ENCODE measurements around the gene PAIP2. TPM values are rescaled to one million over a fixed set of nuclear protein-coding genes. Genes with fewer than 3 reads are reported as not detected.

The PAIP2 gene
- total and polyA plus RNA-seq, 4 donors = 55.6 to 83.1 (median 70.6) TPM

DNA sequence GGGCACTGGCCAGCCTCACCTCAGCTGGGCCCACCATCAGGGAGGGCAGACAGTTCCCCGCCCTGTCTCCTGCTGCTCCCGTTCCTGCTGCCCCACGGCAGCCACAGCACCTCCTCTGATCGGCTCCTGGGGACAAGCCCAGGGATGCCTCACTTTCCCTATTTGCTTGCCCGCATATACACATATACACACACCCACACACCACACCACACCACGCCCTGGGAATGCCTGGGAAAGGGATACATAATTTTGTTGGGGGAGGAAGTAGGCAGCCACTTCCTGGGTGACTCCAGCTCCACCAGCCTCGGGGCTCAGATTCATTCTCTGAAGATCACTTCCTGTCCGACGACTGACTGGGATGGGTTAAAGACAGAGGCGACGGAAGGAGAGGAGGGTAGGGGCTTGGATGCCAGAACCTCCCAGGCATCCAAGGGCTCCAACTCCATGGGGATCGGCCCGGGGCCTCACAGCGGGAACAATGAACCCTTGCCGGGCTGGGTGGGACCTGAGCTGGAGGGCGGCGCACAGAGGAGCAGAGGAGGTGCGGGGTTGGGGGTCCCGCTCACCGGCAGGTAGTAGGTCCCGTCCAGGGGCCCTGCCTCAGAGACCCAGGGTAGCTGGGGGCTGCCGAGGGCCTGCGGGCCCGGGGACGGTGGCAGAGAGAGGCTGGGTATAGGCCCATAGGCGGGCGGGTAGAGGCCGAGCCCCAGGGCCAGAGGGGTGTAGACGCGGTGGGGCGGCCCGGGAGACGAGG, 50.1 kb downstream of the PAIP2 start:
- no peak for DNase-seq
- H3K4me1 ChIP-seq (ENCODE audit: control insufficient read depth in 5 of 5, insufficient read depth in 5 of 5, low read length in 5 of 5) = peaks cover 0 to 31% (median 7%) of the 10 kb centered on the region in 5 donors
- H3K4me3 ChIP-seq = no peak overlapping the region
- no peak overlapping the region for H3K9ac ChIP-seq (ENCODE audit: insufficient read depth in 1 of 2, low read length in 2 of 2)
- TF ChIP-seq, protein P1, sequence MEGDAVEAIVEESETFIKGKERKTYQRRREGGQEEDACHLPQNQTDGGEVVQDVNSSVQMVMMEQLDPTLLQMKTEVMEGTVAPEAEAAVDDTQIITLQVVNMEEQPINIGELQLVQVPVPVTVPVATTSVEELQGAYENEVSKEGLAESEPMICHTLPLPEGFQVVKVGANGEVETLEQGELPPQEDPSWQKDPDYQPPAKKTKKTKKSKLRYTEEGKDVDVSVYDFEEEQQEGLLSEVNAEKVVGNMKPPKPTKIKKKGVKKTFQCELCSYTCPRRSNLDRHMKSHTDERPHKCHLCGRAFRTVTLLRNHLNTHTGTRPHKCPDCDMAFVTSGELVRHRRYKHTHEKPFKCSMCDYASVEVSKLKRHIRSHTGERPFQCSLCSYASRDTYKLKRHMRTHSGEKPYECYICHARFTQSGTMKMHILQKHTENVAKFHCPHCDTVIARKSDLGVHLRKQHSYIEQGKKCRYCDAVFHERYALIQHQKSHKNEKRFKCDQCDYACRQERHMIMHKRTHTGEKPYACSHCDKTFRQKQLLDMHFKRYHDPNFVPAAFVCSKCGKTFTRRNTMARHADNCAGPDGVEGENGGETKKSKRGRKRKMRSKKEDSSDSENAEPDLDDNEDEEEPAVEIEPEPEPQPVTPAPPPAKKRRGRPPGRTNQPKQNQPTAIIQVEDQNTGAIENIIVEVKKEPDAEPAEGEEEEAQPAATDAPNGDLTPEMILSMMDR (IDR thresholded peaks at IDR 0.05; ENCODE audit: control extremely low read depth, extremely low read depth) = no peak
- peaks cover 0 to 27% (median 17%) of the 10 kb centered on the region in 3 donors for H3K27me3 ChIP-seq (ENCODE audit: control insufficient read depth in 3 of 3, insufficient read depth in 3 of 3, low read length in 2 of 3)
- peak overlapping the region in 1 of 2 donors; percentile 57 for H3K27ac ChIP-seq (ENCODE audit: low read depth in 1 of 2, low read length in 1 of 2)
- 35 to 54% methylated on average over 33 of the region's 33 CpGs for WGBS, 2 donors
- ATAC-seq (ENCODE audit: insufficient read depth, low FRiP score) = no peak
- H3K36me3 ChIP-seq (ENCODE audit: control insufficient read depth in 4 of 4, insufficient read depth in 4 of 4, low read length in 4 of 4) = no peaks in the 10 kb centered on the region
- H3K9me3 ChIP-seq (ENCODE audit: control insufficient read depth in 4 of 4, insufficient read depth in 3 of 4, low read length in 3 of 4) = peaks cover 0 to 2% (median 0%) of the 10 kb centered on the region in 4 donors

DNA sequence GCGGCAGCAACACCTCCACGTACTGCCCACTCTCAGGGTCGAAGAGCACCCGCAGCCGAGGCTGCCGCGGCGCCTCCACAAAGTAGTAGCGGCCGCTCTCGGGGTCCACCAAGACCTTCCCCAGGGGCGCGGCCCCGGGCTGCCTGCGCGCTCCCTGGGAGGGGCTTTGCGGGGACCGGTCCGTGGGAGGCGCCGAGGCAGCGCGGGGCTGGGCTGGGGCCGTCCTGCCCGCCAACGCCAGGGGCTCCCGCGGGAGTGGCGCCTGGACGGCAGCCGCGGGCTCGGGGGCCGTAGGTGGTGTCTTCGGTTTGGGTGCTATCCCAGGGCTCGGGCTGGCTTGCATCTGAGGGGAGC, 50.6 kb downstream of the PAIP2 start:
- ATAC-seq (ENCODE audit: insufficient read depth, low FRiP score) (no peak), DNase-seq (no peak)
- no peaks in the 10 kb centered on the region for H3K36me3 ChIP-seq (ENCODE audit: control insufficient read depth in 4 of 4, insufficient read depth in 4 of 4, low read length in 4 of 4)
- peaks cover 0 to 2% (median 0%) of the 10 kb centered on the region in 4 donors for H3K9me3 ChIP-seq (ENCODE audit: control insufficient read depth in 4 of 4, insufficient read depth in 3 of 4, low read length in 3 of 4)
- WGBS, 2 donors = 12 to 16% methylated on average over 33 to 36 of the region's 36 CpGs
- peaks cover 0 to 31% (median 7%) of the 10 kb centered on the region in 5 donors for H3K4me1 ChIP-seq (ENCODE audit: control insufficient read depth in 5 of 5, insufficient read depth in 5 of 5, low read length in 5 of 5)
- H3K9ac ChIP-seq (ENCODE audit: insufficient read depth in 1 of 2, low read length in 2 of 2) = no peak overlapping the region
- peak overlapping the region in 1 of 2 donors; percentile 57 for H3K27ac ChIP-seq (ENCODE audit: low read depth in 1 of 2, low read length in 1 of 2)
- TF ChIP-seq, protein P1 (IDR thresholded peaks at IDR 0.05; ENCODE audit: control extremely low read depth, extremely low read depth) = no peak
- H3K27me3 ChIP-seq (ENCODE audit: control insufficient read depth in 3 of 3, insufficient read depth in 3 of 3, low read length in 2 of 3) = peaks cover 0 to 27% (median 17%) of the 10 kb centered on the region in 3 donors
- H3K4me3 ChIP-seq = no peak overlapping the region

DNA sequence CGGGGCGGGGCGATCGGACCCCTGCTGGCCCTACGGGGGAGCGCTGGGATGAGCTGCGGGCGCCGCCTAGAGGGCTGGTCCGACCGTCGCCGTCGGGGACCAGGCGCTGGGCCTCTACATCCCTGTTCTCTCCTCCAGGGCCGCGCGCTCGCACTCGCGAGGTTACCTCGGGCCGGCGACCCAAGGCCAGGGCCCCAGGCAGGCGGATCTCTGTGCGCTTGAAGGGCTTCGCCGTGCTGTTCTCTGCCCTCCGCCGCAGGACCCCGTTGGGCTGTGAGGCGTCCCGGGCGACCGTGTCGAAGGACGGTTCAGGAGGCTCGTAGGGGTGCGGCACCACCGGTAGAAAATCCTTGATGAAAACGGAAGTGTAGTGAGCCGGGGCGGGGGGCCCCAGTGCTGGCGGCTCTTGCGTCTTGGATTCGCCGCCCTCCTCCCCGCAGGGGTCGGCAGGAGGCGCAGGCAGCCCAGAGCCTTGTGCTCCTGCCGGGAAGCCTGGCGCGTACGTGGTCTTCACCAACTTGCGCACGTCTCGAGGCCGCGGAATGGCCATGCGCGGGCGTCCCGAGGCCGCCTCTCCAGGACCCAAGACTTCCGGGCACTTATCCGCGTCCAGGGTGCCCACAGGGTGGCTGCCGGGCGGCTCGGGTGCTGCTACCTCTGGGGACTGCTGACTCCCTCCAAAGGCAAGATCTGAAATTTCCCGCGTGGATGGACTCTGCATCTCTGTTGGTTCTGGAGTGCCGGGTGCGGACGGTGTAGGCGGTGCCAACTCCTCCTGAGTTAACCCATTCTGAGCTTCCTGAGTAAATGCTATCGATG, 51.2 kb downstream of the PAIP2 start:
- DNase-seq (peak; percentile 56 to 77 (median 60)), ATAC-seq (ENCODE audit: insufficient read depth, low FRiP score) (peak; percentile 39)
- Histone ChIP-seq H3K9ac (ENCODE audit: insufficient read depth in 1 of 2, low read length in 2 of 2) (no peak overlapping the region), H3K27ac (ENCODE audit: low read depth in 1 of 2, low read length in 1 of 2) (peak overlapping the region in 1 of 2 donors; percentile 93), H3K9me3 (ENCODE audit: control insufficient read depth in 4 of 4, insufficient read depth in 3 of 4, low read length in 3 of 4) (peaks cover 0 to 2% (median 0%) of the 10 kb centered on the region in 4 donors), H3K27me3 (ENCODE audit: control insufficient read depth in 3 of 3, insufficient read depth in 3 of 3, low read length in 2 of 3) (peaks cover 0 to 27% (median 17%) of the 10 kb centered on the region in 3 donors), H3K4me3 (peak overlapping the region; percentile 38), H3K4me1 (ENCODE audit: control insufficient read depth in 5 of 5, insufficient read depth in 5 of 5, low read length in 5 of 5) (peaks cover 0 to 30% (median 7%) of the 10 kb centered on the region in 5 donors), H3K36me3 (ENCODE audit: control insufficient read depth in 4 of 4, insufficient read depth in 4 of 4, low read length in 4 of 4) (no peaks in the 10 kb centered on the region)
- TF ChIP-seq, protein P1 (IDR thresholded peaks at IDR 0.05; ENCODE audit: control extremely low read depth, extremely low read depth) = peak; percentile 26
- 3 to 4% methylated on average over 72 to 77 of the region's 77 CpGs for WGBS, 2 donors
